Keratinocyte (primary cell): ENCODE results near the gene IGFALS. TPM values are rescaled to one million over a fixed set of nuclear protein-coding genes. Genes with fewer than 3 reads are reported as not detected.

Experiments used
- DNase-seq: peaks from one replicate; pipeline ENCODE4 v3.0.0-alpha.2; 2011; ENCODE audit warnings: low read depth, missing footprints, low spot score
- FAIRE-seq: peaks from 2 replicates; lab custom pipeline; 2011; peaks lifted over from hg19 to GRCh38; lab: Jason Lieb, UNC
- H2AFZ ChIP-seq: 2 replicates; pipeline ENCODE4 v1.6.0; 2012; ENCODE audit warnings: low read length, control low read depth, inconsistent platforms; ENCODE audit not compliant: control insufficient read depth
- H3K27ac ChIP-seq: 2 replicates; pipeline ENCODE4 v1.5.1; 2011; ENCODE audit warnings: low read length; ENCODE audit not compliant: control insufficient read depth, insufficient read depth
- H3K27me3 ChIP-seq: 3 replicates; pipeline ENCODE4 v1.6.0; 2011; ENCODE audit warnings: low read length; ENCODE audit not compliant: control insufficient read depth, insufficient read depth; ENCODE audit errors: extremely low read depth
- H3K36me3 ChIP-seq, 2 experiments: 2 replicates in 1 of 2; 3 replicates in 1 of 2; pipeline ENCODE4 v1.5.1; 2011; ENCODE audit warnings: low read length in 2 of 2, mild to moderate bottlenecking in 1 of 2; ENCODE audit not compliant: control insufficient read depth in 2 of 2, insufficient read depth in 2 of 2; ENCODE audit errors: extremely low read depth in 1 of 2
- H3K4me1 ChIP-seq: 3 replicates; pipeline ENCODE4 v1.5.1; 2011; ENCODE audit warnings: low read length; ENCODE audit not compliant: control insufficient read depth, insufficient read depth; ENCODE audit errors: extremely low read depth
- H3K4me2 ChIP-seq: 3 replicates; pipeline ENCODE4 v1.6.0; 2011; ENCODE audit warnings: low read depth, low read length; ENCODE audit not compliant: control insufficient read depth, insufficient read depth; ENCODE audit errors: extremely low read depth
- H3K4me3 ChIP-seq, 3 experiments: fragments of 200-600 bp in 1 of 3; sonication (generic) in 1 of 3; 2 replicates in 2 of 3; 3 replicates in 1 of 3; pipeline ENCODE4 v1.5.1; 2011 to 2016; ENCODE audit warnings: low read length in 3 of 3, mild to moderate bottlenecking in 3 of 3, control low read depth in 2 of 3, inconsistent platforms in 1 of 3, low read depth in 1 of 3, mixed read lengths in 1 of 3, mixed run types in 1 of 3, moderate library complexity in 1 of 3; ENCODE audit not compliant: control insufficient read depth in 2 of 3, insufficient read depth in 2 of 3; ENCODE audit errors: extremely low read depth in 1 of 3
- H3K79me2 ChIP-seq: 2 replicates; pipeline ENCODE4 v1.6.0; 2012; ENCODE audit warnings: low read length; ENCODE audit not compliant: control insufficient read depth, insufficient read depth
- H3K9ac ChIP-seq: 3 replicates; pipeline ENCODE4 v1.6.0; 2011; ENCODE audit warnings: low read length; ENCODE audit not compliant: control insufficient read depth, insufficient read depth; ENCODE audit errors: extremely low read depth
- H3K9me1 ChIP-seq: 3 replicates; pipeline ENCODE4 v1.6.0; 2011; ENCODE audit warnings: low read length; ENCODE audit not compliant: control insufficient read depth, insufficient read depth; ENCODE audit errors: extremely low read depth
- H3K9me3 ChIP-seq: 2 replicates; pipeline ENCODE4 v1.5.1; 2012; ENCODE audit warnings: low read depth, low read length; ENCODE audit not compliant: control insufficient read depth
- H4K20me1 ChIP-seq: 3 replicates; pipeline ENCODE4 v1.6.0; 2011; ENCODE audit warnings: low read length; ENCODE audit not compliant: control insufficient read depth, insufficient read depth; ENCODE audit errors: extremely low read depth
- CTCF ChIP-seq, 3 experiments: IDR thresholded peaks in 1 of 3; conservative IDR thresholded peaks in 1 of 3; optimal IDR thresholded peaks in 1 of 3; 2 replicates in 2 of 3; 3 replicates in 1 of 3; pipeline versions ENCODE3 to v1.5.1; 2011; ENCODE audit warnings: low read length in 3 of 3, mild to moderate bottlenecking in 3 of 3, moderate library complexity in 2 of 3, control low read depth in 1 of 3, inconsistent platforms in 1 of 3; ENCODE audit not compliant: insufficient read depth in 2 of 3; ENCODE audit errors: extremely low read depth in 1 of 3
- EZH2 ChIP-seq: IDR thresholded peaks from one replicate; pipeline ENCODE4 v1.6.1; 2012; ENCODE audit warnings: inconsistent platforms, mild to moderate bottlenecking, low read length, moderate library complexity
- dilution Hi-C: fragments of 300-500 bp; cut with MboI; formaldehyde crosslinking; loops from one replicate; pipeline ENCODE4 v1.7.0; 2020; ENCODE audit warnings: low sequenced_read_pairs; ENCODE audit not compliant: extremely low pct_ligation_motif_present
- polyA plus RNA-seq, 5 experiments: library from polyadenylated mRNA; depleted of rRNA in 3 of 5; stranded (reverse) in 3 of 5; stranded (forward) in 1 of 5; unstranded in 1 of 5; fragments of >200 nt; gene quantifications; 1 replicate in 1 of 5; 2 replicates in 3 of 5; 3 replicates in 1 of 5; pipeline versions ENCODE4 v1.2.1 to v1.2.3, GENCODE V29; 2011 to 2012; ENCODE audit warnings: missing spikeins in 2 of 5, low read depth in 1 of 5, low replicate concordance in 1 of 5

IGFALS gene
- polyA plus RNA-seq, 1 donor (not counting 4 experiments of a cell fraction or from before 2014, with no cell fraction given): not detected

GRCh38 chr16:1790261-1790610, 3.3 kb downstream of the IGFALS start:
- H3K9ac ChIP-seq: no peak overlapping the region
- dilution Hi-C loops: no loop called here
- no peak overlapping the region for H2AFZ ChIP-seq
- FAIRE-seq: no peak
- peaks cover 0 to 11% of the 10 kb centered on the region in 2 experiments for H3K36me3 ChIP-seq
- H3K27me3 ChIP-seq: no peaks in the 10 kb centered on the region
- peaks cover 3% of the 10 kb centered on the region for H4K20me1 ChIP-seq
- no peaks in the 10 kb centered on the region for H3K9me1 ChIP-seq
- peaks cover 25% of the 10 kb centered on the region for H3K79me2 ChIP-seq
- H3K4me3 ChIP-seq: no peak overlapping the region
- H3K27ac ChIP-seq: no peak overlapping the region
- H3K4me2 ChIP-seq: no peak overlapping the region
- peaks cover 15% of the 10 kb centered on the region for H3K4me1 ChIP-seq
- no peaks in the 10 kb centered on the region for H3K9me3 ChIP-seq
- DNase-seq: no peak
- TF ChIP-seq EZH2: no peak
- no peak for TF ChIP-seq CTCF (optimal IDR thresholded peaks at IDR 0.05 in 1 of 3, IDR thresholded peaks at IDR 0.05 in 1 of 3, conservative IDR thresholded peaks at IDR 0.05 in 1 of 3; ENCODE audit: extremely low read depth in 1 of 3, insufficient read depth in 2 of 3, low read length in 3 of 3)

GRCh38 chr16:1789643-1790045, 3.9 kb downstream of the IGFALS start:
- DNase-seq: no peak
- no peak overlapping the region for H3K4me2 ChIP-seq
- peaks cover 30% of the 10 kb centered on the region for H3K79me2 ChIP-seq
- no peaks in the 10 kb centered on the region for H3K9me3 ChIP-seq
- TF ChIP-seq CTCF (optimal IDR thresholded peaks at IDR 0.05 in 1 of 3, IDR thresholded peaks at IDR 0.05 in 1 of 3, conservative IDR thresholded peaks at IDR 0.05 in 1 of 3; ENCODE audit: extremely low read depth in 1 of 3, insufficient read depth in 2 of 3, low read length in 3 of 3) (no peak), EZH2 (no peak)
- dilution Hi-C loops: no loop called here
- peaks cover 3% of the 10 kb centered on the region for H4K20me1 ChIP-seq
- no peaks in the 10 kb centered on the region for H3K27me3 ChIP-seq
- no peak overlapping the region for H3K9ac ChIP-seq
- no peaks in the 10 kb centered on the region for H3K9me1 ChIP-seq
- no peak for FAIRE-seq
- H2AFZ ChIP-seq: no peak overlapping the region
- H3K4me3 ChIP-seq: no peak overlapping the region
- peaks cover 0 to 11% of the 10 kb centered on the region in 2 experiments for H3K36me3 ChIP-seq
- H3K27ac ChIP-seq: no peak overlapping the region
- H3K4me1 ChIP-seq: peaks cover 15% of the 10 kb centered on the region
